ENCODE results near the gene NCAPG2.

GRCh38 chr7:158723266-158723665 is 18.7 kb upstream of the NCAPG2 start:
- TF ChIP-seq EZH2 (IDR thresholded peaks at IDR 0.05; ENCODE audit: insufficient read depth, poor library complexity, severe bottlenecking) = no peak
- no peak for TF ChIP-seq EZH2phosphoT487 (IDR thresholded peaks at IDR 0.05; ENCODE audit: insufficient read depth, low read depth)
